IMR-90 (cell line): ENCODE results near the gene TGM6. TPM values are rescaled to one million over a fixed set of nuclear protein-coding genes. Genes with fewer than 3 reads are reported as not detected.

ENCODE experiments used
- ATAC-seq: fragments of 200-7000 bp; cut with Tn5 transposase; 2 replicates; pipeline ENCODE4 v1.9.1; 2020; ENCODE audit warnings: low read depth, mild to moderate bottlenecking, moderate library complexity
- BruUV-seq: library from RNA; stranded (reverse); fragments of 400-500 nt; replicated peaks from 2 replicates; lab custom pipeline; 2021; lab: Mats Ljungman, UMichigan
- CTCF ChIA-PET: fragments of 300-600 bp; formaldehyde crosslinking; extraction: SDS; loops from one replicate; lab custom pipeline; 2021; ENCODE audit warnings: antibody characterized with exemption; lab: Yijun Ruan, JAX
- POLR2A ChIA-PET: fragments of 300-600 bp; sonication (Branson Sonifier 250); formaldehyde crosslinking; loops from one replicate; lab custom pipeline; 2022; ENCODE audit warnings: antibody characterized with exemption; ENCODE audit not compliant: unreplicated experiment; lab: Charles Lee
- DNase-seq: peaks from one replicate; pipeline ENCODE4 v3.0.0; 2013
- H2AFZ ChIP-seq: replicated peaks from 2 replicates; pipeline ENCODE3; 2013; ENCODE audit warnings: low read length, mild to moderate bottlenecking; ENCODE audit not compliant: poor library complexity
- H2AK5ac ChIP-seq: 2 replicates; pipeline ENCODE4 v1.6.1; 2013; ENCODE audit warnings: low read depth, low read length, inconsistent platforms
- H2AK9ac ChIP-seq: replicated peaks from 2 replicates; pipeline ENCODE3; 2013; ENCODE audit warnings: mild to moderate bottlenecking, low read depth, low read length, moderate library complexity; ENCODE audit not compliant: poor library complexity
- H2BK120ac ChIP-seq: 2 replicates; pipeline ENCODE4 v1.6.1; 2013; ENCODE audit warnings: low read depth, low read length, inconsistent platforms
- H2BK15ac ChIP-seq: 3 replicates; pipeline ENCODE4 v1.6.1; 2013; ENCODE audit warnings: low read depth, low read length, inconsistent platforms
- H2BK20ac ChIP-seq: 2 replicates; pipeline ENCODE4 v1.6.1; 2013; ENCODE audit warnings: low read depth, mild to moderate bottlenecking, inconsistent platforms, low read length, moderate library complexity
- H2BK5ac ChIP-seq: 2 replicates; pipeline ENCODE4 v1.6.1; 2013; ENCODE audit warnings: mild to moderate bottlenecking, low read depth, low read length, inconsistent platforms; ENCODE audit not compliant: poor library complexity, severe bottlenecking
- H3K14ac ChIP-seq: replicated peaks from 2 replicates; pipeline ENCODE4 v1.6.1; 2013; ENCODE audit warnings: low read depth, low read length, inconsistent platforms
- H3K18ac ChIP-seq: 2 replicates; pipeline ENCODE4 v1.6.1; 2013; ENCODE audit warnings: low read depth, low read length, control low read depth
- H3K23ac ChIP-seq: 2 replicates; pipeline ENCODE4 v1.6.1; 2013; ENCODE audit warnings: low read depth, low read length, inconsistent platforms
- H3K27ac ChIP-seq: 2 replicates; pipeline ENCODE4 v1.5.1; 2013; ENCODE audit warnings: mild to moderate bottlenecking, control low read depth, low read length; ENCODE audit not compliant: insufficient read depth
- H3K27me3 ChIP-seq: 2 replicates; pipeline ENCODE4 v1.6.1; 2013; ENCODE audit warnings: low read length; ENCODE audit not compliant: control insufficient read depth, insufficient read depth
- H3K36me3 ChIP-seq: 2 replicates; pipeline ENCODE4 v1.6.1; 2013; ENCODE audit warnings: low read length, mixed read lengths; ENCODE audit not compliant: control insufficient read depth, insufficient read depth
- H3K4ac ChIP-seq: 2 replicates; pipeline ENCODE4 v1.6.1; 2013; ENCODE audit warnings: low read depth, low read length, inconsistent platforms
- H3K4me1 ChIP-seq: 2 replicates; pipeline ENCODE4 v1.6.1; 2013; ENCODE audit warnings: low read length, mixed read lengths; ENCODE audit not compliant: control insufficient read depth, insufficient read depth
- H3K4me2 ChIP-seq: 2 replicates; pipeline ENCODE4 v1.6.1; 2013; ENCODE audit warnings: low read depth, mild to moderate bottlenecking, control low read depth, low read length, moderate library complexity
- H3K4me3 ChIP-seq: 2 replicates; pipeline ENCODE4 v1.5.1; 2013; ENCODE audit warnings: low read depth, mild to moderate bottlenecking, control low read depth, low read length, moderate library complexity; ENCODE audit not compliant: insufficient read depth
- H3K56ac ChIP-seq: 2 replicates; pipeline ENCODE4 v1.6.1; 2013; ENCODE audit warnings: low read length, inconsistent platforms; ENCODE audit not compliant: insufficient read depth; ENCODE audit errors: extremely low read depth
- H3K79me1 ChIP-seq, 2 experiments: 2 replicates each; pipeline ENCODE4 v1.6.1; 2013; ENCODE audit warnings: low read length in 2 of 2, inconsistent platforms in 1 of 2, low read depth in 1 of 2
- H3K9ac ChIP-seq: 2 replicates; pipeline ENCODE4 v1.6.1; 2013; ENCODE audit warnings: low read depth, low read length, control low read depth
- H3K9me1 ChIP-seq: 2 replicates; pipeline ENCODE4 v1.6.1; 2013; ENCODE audit warnings: low read length, inconsistent platforms; ENCODE audit not compliant: insufficient read depth
- H3K9me3 ChIP-seq: 2 replicates; pipeline ENCODE4 v1.6.1; 2013; ENCODE audit warnings: low read length; ENCODE audit not compliant: control insufficient read depth, insufficient read depth
- H4K20me1 ChIP-seq: 2 replicates; pipeline ENCODE4 v1.6.1; 2013; ENCODE audit warnings: low read length, inconsistent platforms; ENCODE audit not compliant: insufficient read depth
- H4K5ac ChIP-seq: 2 replicates; pipeline ENCODE4 v1.6.1; 2013; ENCODE audit warnings: mild to moderate bottlenecking, low read depth, low read length, control low read depth
- H4K8ac ChIP-seq, 2 experiments: 2 replicates each; pipeline ENCODE4 v1.6.1; 2013; ENCODE audit warnings: low read depth in 2 of 2, low read length in 2 of 2, control low read depth in 1 of 2, inconsistent platforms in 1 of 2
- H4K91ac ChIP-seq: 2 replicates; pipeline ENCODE4 v1.6.1; 2013; ENCODE audit warnings: low read depth, low read length, inconsistent platforms; ENCODE audit not compliant: insufficient read depth
- BHLHE40 ChIP-seq: fragments of 150-350 bp; IDR thresholded peaks from 2 replicates; pipeline ENCODE4 v1.6.1; 2016; ENCODE audit warnings: mild to moderate bottlenecking, low read depth, low read length
- CEBPB ChIP-seq: IDR thresholded peaks from 2 replicates; pipeline ENCODE4 v1.6.1; 2012; ENCODE audit warnings: low read depth, low read length, improper control_type of control experiment
- CHD1 ChIP-seq: IDR thresholded peaks from 2 replicates; pipeline ENCODE4 v1.6.1; 2012; ENCODE audit warnings: low read depth, low read length, improper control_type of control experiment
- ELK1 ChIP-seq: fragments of 150-350 bp; IDR thresholded peaks from 2 replicates; pipeline ENCODE4 v1.6.1; 2016; ENCODE audit warnings: low read depth, mild to moderate bottlenecking, low read length, moderate library complexity, borderline replicate concordance
- FOS ChIP-seq: fragments of 150-350 bp; IDR thresholded peaks from 2 replicates; pipeline ENCODE4 v1.6.1; 2016; ENCODE audit warnings: low read depth, low read length
- MAFK ChIP-seq: IDR thresholded peaks from 2 replicates; pipeline ENCODE4 v1.6.1; 2012; ENCODE audit warnings: low read depth, low read length, improper control_type of control experiment
- MAZ ChIP-seq: IDR thresholded peaks from 2 replicates; pipeline ENCODE4 v1.6.1; 2012; ENCODE audit warnings: low read depth, mild to moderate bottlenecking, low read length, improper control_type of control experiment, moderate library complexity, borderline replicate concordance
- MXI1 ChIP-seq: IDR thresholded peaks from 2 replicates; pipeline ENCODE4 v1.6.1; 2012; ENCODE audit warnings: low read depth, mild to moderate bottlenecking, low read length, moderate library complexity, borderline replicate concordance
- NFE2L2 ChIP-seq: fragments of 150-350 bp; IDR thresholded peaks from 2 replicates; pipeline ENCODE4 v1.6.1; 2016; ENCODE audit warnings: low read depth, mild to moderate bottlenecking, low read length
- POLR2A ChIP-seq: IDR thresholded peaks from 2 replicates; pipeline ENCODE4 v1.6.1; 2012; ENCODE audit warnings: mild to moderate bottlenecking, low read depth, low read length
- RAD21 ChIP-seq: IDR thresholded peaks from 2 replicates; pipeline ENCODE4 v1.6.1; 2012; ENCODE audit warnings: low read length, improper control_type of control experiment
- RCOR1 ChIP-seq: IDR thresholded peaks from 2 replicates; pipeline ENCODE4 v1.6.1; 2012; ENCODE audit warnings: mild to moderate bottlenecking, low read length, improper control_type of control experiment; ENCODE audit not compliant: insufficient replicate concordance
- RFX5 ChIP-seq: IDR thresholded peaks from 2 replicates; pipeline ENCODE4 v1.8.0; 2012; ENCODE audit warnings: low read depth, mild to moderate bottlenecking, low read length, moderate library complexity
- SMC3 ChIP-seq: fragments of 150-350 bp; IDR thresholded peaks from 2 replicates; pipeline ENCODE4 v1.6.1; 2016; ENCODE audit warnings: low read depth, mild to moderate bottlenecking, antibody characterized with exemption, low read length, moderate library complexity
- USF2 ChIP-seq: fragments of 150-350 bp; IDR thresholded peaks from 2 replicates; pipeline ENCODE4 v1.6.1; 2017; ENCODE audit warnings: mild to moderate bottlenecking, antibody characterized with exemption, low read length, low read depth
- WGBS, 2 experiments: methylation state at CpG; one replicate each; pipeline versions ENCODE4 v1.1.5 to v1.1.7; 2013; ENCODE audit warnings: missing lambda C conversion rate in 2 of 2; ENCODE audit not compliant: insufficient read length in 1 of 2; ENCODE audit errors: extremely low coverage in 2 of 2; 5-methylcytosine and 5-hydroxymethylcytosine counted together
- dilution Hi-C: fragments of 300-500 bp; cut with HindIII; formaldehyde crosslinking; loops from one replicate; pipeline ENCODE4 v1.14.3; 2018; ENCODE audit warnings: low sequenced_read_pairs; ENCODE audit not compliant: unreplicated experiment
- in situ Hi-C: fragments of 300-500 bp; cut with MboI; formaldehyde crosslinking; loops from 3 replicates; pipeline ENCODE4 v1.14.3; 2019; ENCODE audit warnings: low sequenced_read_pairs, inconsistent platforms, mixed read lengths
- intact Hi-C: fragments of 100-400 bp; cut with micrococcal nuclease; formaldehyde crosslinking; loops from 2 replicates; pipeline ENCODE4 v1.10.0; 2022
- polyA plus RNA-seq, 3 experiments: library from polyadenylated mRNA; depleted of rRNA; stranded (reverse); fragments of >200 nt; gene quantifications; 2 replicates each; pipeline ENCODE4 v1.2.3, GENCODE V29; 2012; ENCODE audit warnings: low replicate concordance in 1 of 3
- total RNA-seq: library from RNA; depleted of rRNA; stranded (reverse); fragments of >200 nt; gene quantifications from 2 replicates; pipeline ENCODE4 v1.2.3, GENCODE V29; 2012

TGM6 gene
- total and polyA plus RNA-seq, 2 of the 4 experiments (the other 2 are of a cell fraction), result not detected

- H2BK20ac ChIP-seq, result no peak overlapping the region
- BruUV-seq, result no TSS peak
- H3K27me3 ChIP-seq, result no peaks in the 10 kb centered on the region
- no peak overlapping the region for H3K56ac ChIP-seq
- no peak overlapping the region for H3K18ac ChIP-seq
- dilution Hi-C loops, result no loop called here
- no peak overlapping the region for H2BK5ac ChIP-seq
- no peaks in the 10 kb centered on the region for H3K4me1 ChIP-seq
- H3K9ac ChIP-seq, result no peak overlapping the region
- H3K79me1 ChIP-seq, result peaks cover 16 to 24% of the 10 kb centered on the region in 2 experiments
- no peak overlapping the region for H3K27ac ChIP-seq
- no peak overlapping the region for H3K4me3 ChIP-seq
- no CpG with 5 or more reads among the region's 1 CpG for WGBS, 2 experiments
- POLR2A ChIA-PET, result no interaction called here
- no peak overlapping the region for H3K4me2 ChIP-seq
- no peak overlapping the region for H4K5ac ChIP-seq
- H2AK9ac ChIP-seq, result no peak overlapping the region
- no peak overlapping the region for H3K14ac ChIP-seq
- no peak overlapping the region for H2AK5ac ChIP-seq
- H3K9me3 ChIP-seq, result no peaks in the 10 kb centered on the region
- ATAC-seq (no peak), DNase-seq (no peak)
- H4K91ac ChIP-seq, result no peak overlapping the region
- H2AFZ ChIP-seq, result no peak overlapping the region
- H4K20me1 ChIP-seq, result peaks cover 4% of the 10 kb centered on the region
- peaks cover 41% of the 10 kb centered on the region for H3K36me3 ChIP-seq
- H3K4ac ChIP-seq, result no peak overlapping the region
- intact Hi-C loops, result loop anchor here (10.0 kb wide), 1 partner anchor 345 kb away; no protein-coding TSS in a partner anchor
- in situ Hi-C loops, result loop anchor here (10.0 to 25.0 kb wide), 3 partner anchors 185 to 698 kb away; no protein-coding TSS in a partner anchor
- CTCF ChIA-PET, result no interaction called here
- H2BK120ac ChIP-seq, result no peak overlapping the region
- H3K23ac ChIP-seq, result no peak overlapping the region
- no peak overlapping the region for H2BK15ac ChIP-seq
- no peak overlapping the region for H4K8ac ChIP-seq
- no peaks in the 10 kb centered on the region; the same call in 1 of the 2 replicates for H3K9me1 ChIP-seq
- TF ChIP-seq RAD21, result no peak
- TF ChIP-seq CEBPB, result no peak
- no peak for TF ChIP-seq RFX5
- no peak for TF ChIP-seq ELK1
- TF ChIP-seq NFE2L2, result no peak
- no peak for TF ChIP-seq RCOR1
- TF ChIP-seq SMC3, result no peak
- no peak for TF ChIP-seq MXI1
- no peak for TF ChIP-seq POLR2A
- no peak for TF ChIP-seq BHLHE40
- no peak for TF ChIP-seq MAFK
- no peak for TF ChIP-seq FOS
- no peak for TF ChIP-seq CHD1
- no peak for TF ChIP-seq USF2
- TF ChIP-seq MAZ, result no peak
Observed at GRCh38 chr20:2459981-2460751, 79.5 kb downstream of the TGM6 start.
